COR-L47 (cell line): ENCODE data around the gene SLC22A12.
"Not testable (repeated sequence)": the region's sequence is repeated elsewhere in the genome, so short reads cannot be mapped to it uniquely, and the experiment has no call there.

ENCODE experiments used
- DNase-seq: peaks from one replicate; lab custom pipeline; 2025; lab: John Stamatoyannopoulos, UW

Gene SLC22A12

GRCh38 chr11:64590763-64591221 is at the start of gene SLC22A12:
Gene SLC22A12 (plus strand): TSS chr11:64591220. CDS start chr11:64591557, 337 bp downstream.
- no peak for DNase-seq

- DNase-seq: no peak
These were observed 48.6 kb upstream of the SLC22A12 start for GRCh38 chr11:64542172-64543125.

GRCh38 chr11:64543818-64544217 is 47.2 kb upstream of the SLC22A12 start:
- DNase-seq: no peak

GRCh38 chr11:64544616-64545296 is 46.3 kb upstream of the SLC22A12 start:
- DNase-seq: no peak

- no peak for DNase-seq
These were observed 45.4 kb upstream of the SLC22A12 start for GRCh38 chr11:64545619-64546018.

- DNase-seq: no peak
These were observed 44.8 kb upstream of the SLC22A12 start for GRCh38 chr11:64546176-64546575.

DNA sequence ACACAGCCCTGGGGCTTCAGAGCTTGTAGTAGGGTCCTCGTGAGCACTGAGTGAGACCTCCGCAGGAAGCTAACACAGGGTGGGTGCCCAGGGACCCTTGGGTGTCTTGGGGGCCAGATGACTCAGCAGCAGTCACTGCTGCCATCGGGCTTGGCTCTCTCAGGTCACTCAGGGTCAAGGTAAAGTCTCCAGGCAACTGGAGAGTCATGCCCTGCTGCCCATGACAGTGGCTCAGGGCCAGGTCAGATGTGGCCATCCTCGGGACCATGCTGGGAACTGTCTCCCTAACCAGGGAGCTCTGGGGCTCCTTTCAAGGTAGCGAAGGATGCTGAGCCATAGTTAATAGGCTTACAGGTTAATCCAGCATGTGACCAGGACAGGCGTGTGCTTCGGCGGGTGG is 44.4 kb upstream of the SLC22A12 start:
- DNase-seq: no peak

DNA sequence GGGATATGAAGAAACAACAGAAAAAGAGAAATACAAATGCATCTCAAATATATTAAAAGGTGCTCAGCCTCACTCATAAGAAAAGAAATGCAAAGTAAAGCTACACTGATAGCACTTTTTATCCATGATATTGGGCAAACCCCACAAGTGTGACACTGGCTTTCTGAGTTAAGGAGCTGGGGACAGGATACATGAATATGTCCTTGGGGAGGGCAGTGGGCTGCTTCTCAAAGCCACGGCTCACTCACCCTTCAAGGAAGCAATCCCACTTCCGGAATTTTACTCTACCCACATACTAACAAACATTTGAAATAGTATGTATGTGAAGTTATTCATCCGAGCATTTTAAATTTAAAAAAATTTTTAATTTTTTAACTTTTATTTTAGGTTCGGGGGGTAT is 41.1 kb upstream of the SLC22A12 start:
- DNase-seq: no peak

- no peak for DNase-seq
These were observed 37.3 kb upstream of the SLC22A12 start for GRCh38 chr11:64553554-64554201.

GRCh38 chr11:64556044-64556720 is 34.8 kb upstream of the SLC22A12 start:
- DNase-seq: no peak

DNA sequence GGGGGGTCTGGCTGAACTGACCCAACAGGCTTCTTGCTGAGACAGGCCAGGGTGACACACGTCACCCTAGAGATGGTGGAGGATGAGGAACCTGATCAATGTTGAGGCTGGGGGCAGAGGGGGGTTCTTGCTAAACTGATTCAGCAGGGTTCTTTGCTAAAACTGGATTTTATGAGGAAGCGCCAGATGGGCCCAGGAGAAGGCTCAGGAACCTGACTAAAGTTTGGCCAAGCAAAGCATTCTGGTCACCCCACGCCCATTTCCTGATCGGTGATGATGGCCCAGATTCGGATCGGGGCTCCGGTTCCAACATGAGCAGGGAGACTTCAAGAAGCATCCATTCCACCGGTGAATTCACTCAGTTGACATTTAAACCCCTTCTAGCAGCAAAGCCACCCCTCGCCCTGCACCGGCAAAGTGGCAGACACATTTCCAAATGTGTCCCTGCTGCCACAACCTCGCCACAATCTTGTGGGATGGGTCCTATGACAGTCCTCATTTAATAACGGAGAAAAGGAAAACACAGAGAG is 34.2 kb upstream of the SLC22A12 start:
- DNase-seq: no peak

DNA sequence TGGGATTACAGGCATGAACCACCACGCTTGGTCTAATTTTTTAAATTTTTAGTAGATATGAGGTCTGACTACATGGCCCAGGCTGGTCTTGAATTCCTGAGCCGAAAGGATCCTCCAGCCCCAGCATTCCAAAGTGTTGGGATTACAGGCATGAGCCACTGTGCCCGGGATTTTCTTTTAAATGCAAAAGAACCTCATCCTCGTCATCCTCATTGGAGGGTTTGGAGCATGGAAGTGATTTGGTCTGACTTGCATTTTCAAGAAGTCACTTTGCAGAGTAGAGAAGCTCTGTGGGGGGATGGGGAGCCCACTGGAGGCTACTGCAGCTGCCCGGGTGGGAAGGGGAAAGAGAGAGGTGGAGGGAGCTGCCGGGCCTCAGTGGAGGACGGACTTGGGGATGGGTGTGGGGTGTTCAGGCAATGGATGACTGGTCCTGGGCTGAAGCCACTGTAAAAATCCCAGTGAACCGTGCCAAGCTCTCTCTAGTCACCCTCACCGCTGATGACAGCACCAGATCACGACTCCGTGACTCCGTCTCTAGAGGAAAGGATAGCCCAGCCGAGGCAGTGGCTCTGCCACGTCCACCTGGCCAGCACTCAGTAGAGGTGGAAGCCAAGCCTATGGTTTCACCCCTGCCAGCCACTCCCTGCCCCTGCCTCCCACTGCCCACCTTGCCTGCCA is 32.8 kb upstream of the SLC22A12 start:
- no peak for DNase-seq

GRCh38 chr11:64558869-64559268 is 32.2 kb upstream of the SLC22A12 start:
- DNase-seq: no peak

- no peak for DNase-seq
These were observed 31.5 kb upstream of the SLC22A12 start for GRCh38 chr11:64559351-64560138.

- DNase-seq: no peak
These were observed 30.8 kb upstream of the SLC22A12 start for GRCh38 chr11:64560139-64560771.

GRCh38 chr11:64560941-64561340 is 30.1 kb upstream of the SLC22A12 start:
- no peak for DNase-seq

DNA sequence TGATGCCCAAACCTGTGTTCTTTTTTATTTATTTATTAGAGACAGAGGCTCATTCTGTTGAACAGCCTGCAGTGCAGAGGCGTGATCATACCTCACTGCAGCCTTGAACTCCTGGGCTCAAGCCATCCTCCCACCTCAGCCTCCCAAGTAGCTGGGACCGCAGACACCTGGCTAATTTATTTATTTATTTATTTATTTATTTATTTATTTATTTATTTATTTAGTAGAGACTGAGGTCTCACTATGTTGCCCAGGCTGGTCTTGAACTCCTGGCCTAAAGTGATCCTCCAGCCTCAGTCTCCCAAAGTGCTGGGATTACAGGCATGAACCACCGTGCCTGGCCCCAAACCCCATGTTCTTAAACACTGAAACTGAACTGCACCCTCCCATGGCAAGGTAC is 29.6 kb upstream of the SLC22A12 start:
- DNase-seq: not testable (repeated sequence)

DNA sequence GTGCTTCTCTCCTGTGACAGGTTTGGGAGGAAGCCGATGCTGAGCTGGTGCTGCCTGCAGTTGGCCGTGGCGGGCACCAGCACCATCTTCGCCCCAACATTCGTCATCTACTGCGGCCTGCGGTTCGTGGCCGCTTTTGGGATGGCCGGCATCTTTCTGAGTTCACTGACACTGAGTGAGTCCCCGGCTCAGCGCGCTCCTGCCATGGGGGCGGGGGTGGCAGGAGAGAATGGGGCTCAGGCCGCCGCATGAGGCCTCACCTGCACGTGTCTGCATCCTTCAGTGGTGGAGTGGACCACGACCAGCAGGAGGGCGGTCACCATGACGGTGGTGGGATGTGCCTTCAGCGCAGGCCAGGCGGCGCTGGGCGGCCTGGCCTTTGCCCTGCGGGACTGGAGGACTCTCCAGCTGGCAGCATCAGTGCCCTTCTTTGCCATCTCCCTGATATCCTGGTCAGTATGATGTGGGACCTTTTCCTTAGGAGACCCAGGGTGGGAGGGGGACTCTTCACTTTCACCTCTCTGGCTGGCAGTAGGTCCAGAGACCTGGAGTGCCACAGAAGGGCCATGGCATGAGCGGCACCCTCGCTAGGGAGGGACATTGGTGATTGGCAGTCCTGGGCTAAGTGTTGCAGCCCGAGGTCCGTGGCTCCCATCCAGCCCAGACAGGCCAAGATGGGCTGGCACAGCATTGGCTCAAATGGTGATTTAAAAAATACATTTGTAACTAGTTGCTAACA is 28.9 kb upstream of the SLC22A12 start:
- DNase-seq: no peak

DNA sequence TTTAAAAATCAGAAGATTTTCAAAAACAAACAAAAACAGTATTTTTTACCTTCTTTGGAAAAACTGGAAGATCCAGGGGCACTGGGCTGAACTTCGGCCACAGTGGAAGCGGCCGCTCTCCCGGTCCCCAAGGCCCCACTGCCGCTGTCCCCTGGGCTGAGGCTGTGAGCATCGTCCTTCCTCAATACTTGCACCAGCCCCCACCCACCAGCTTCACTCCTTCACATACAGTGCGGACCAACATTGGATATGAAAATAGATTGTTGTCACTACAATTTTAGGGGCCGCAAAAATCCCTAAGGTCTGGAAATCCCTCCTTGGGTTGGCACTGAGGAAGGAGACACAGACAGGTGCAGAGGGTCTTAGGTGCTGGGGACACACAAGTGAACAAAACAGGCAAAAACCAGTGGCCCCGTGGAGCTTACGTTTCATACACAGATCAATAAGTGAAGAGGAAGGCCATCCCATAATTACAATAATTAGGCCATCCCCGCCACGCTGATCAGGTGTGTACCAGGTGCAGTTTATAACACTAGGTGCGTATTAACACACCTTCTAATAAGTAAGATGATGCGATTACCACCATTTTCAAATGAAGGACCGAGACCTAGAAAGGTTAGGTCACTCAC is 28.2 kb upstream of the SLC22A12 start:
- DNase-seq: no peak
